OCI-LY7 (cell line): ENCODE data around the gene FEN1.

ENCODE experiments used
- EZH2phosphoT487 ChIP-seq: fragments of 200-600 bp; sonication (generic); IDR thresholded peaks from 2 replicates; pipeline ENCODE4 v1.6.1; 2018; ENCODE audit warnings: low read depth, borderline replicate concordance, mild to moderate bottlenecking, mixed run types, antibody characterized with exemption, low read length, moderate library complexity, mixed read lengths
- TF ChIP-seq, protein P1 (sequence below): fragments of 200-600 bp; sonication (generic); conservative IDR thresholded peaks from 2 replicates; pipeline ENCODE4 v1.5.1; 2014; ENCODE audit warnings: mild to moderate bottlenecking, antibody characterized with exemption, low read length, moderate library complexity, mixed read lengths

DNA sequence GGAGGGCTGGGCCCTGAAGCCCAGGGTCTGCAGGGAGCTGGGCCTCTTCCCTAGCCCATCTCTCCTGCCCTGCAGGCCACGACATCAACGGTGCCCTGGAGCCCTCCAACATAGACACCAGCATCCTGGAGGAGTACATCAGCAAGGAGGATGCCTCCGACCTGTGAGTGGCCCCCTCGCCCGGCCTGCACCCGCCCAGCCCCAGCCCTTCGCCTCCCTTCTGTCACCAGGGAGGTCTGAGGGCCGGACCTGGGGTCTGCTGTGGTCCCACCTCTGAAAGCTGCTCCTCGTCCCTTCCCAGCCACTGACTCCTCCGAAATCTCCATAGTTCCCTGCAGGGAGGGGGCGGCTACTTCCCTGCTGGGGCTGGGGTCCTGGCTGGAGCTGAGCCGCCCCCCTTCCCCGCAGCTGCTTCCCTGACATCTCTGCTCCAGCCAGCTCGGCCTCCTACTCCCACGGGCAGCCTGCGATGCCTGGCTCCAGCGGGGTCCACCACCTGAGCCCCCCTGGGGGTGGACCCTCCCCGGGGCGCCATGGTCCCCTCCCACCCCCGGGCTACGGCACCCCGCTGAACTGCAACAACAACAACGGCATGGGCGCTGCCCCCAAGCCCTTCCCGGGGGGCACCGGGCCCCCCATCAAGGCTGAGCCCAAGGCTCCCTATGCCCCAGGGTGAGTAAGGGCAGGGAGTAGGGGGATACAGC is 27.0 kb upstream of the FEN1 start:
- TF ChIP-seq, protein P1, sequence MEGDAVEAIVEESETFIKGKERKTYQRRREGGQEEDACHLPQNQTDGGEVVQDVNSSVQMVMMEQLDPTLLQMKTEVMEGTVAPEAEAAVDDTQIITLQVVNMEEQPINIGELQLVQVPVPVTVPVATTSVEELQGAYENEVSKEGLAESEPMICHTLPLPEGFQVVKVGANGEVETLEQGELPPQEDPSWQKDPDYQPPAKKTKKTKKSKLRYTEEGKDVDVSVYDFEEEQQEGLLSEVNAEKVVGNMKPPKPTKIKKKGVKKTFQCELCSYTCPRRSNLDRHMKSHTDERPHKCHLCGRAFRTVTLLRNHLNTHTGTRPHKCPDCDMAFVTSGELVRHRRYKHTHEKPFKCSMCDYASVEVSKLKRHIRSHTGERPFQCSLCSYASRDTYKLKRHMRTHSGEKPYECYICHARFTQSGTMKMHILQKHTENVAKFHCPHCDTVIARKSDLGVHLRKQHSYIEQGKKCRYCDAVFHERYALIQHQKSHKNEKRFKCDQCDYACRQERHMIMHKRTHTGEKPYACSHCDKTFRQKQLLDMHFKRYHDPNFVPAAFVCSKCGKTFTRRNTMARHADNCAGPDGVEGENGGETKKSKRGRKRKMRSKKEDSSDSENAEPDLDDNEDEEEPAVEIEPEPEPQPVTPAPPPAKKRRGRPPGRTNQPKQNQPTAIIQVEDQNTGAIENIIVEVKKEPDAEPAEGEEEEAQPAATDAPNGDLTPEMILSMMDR, result no peak
- no peak for TF ChIP-seq EZH2phosphoT487
